ENCODE data around the gene ATP2C2.

The ATP2C2 gene

GRCh38 chr16:84455031-84455430 is 86.7 kb downstream of the ATP2C2 start:
- DNase-seq, result no peak

GRCh38 chr16:84458606-84459532 is 90.5 kb downstream of the ATP2C2 start:
- DNase-seq, result no peak

- DNase-seq, result no peak
These were observed 91.2 kb downstream of the ATP2C2 start for GRCh38 chr16:84459533-84459894.

- DNase-seq, result no peak
These were observed 91.6 kb downstream of the ATP2C2 start for GRCh38 chr16:84459941-84460405.

- no peak for DNase-seq
These were observed 92.2 kb downstream of the ATP2C2 start for GRCh38 chr16:84460406-84461028.

GRCh38 chr16:84461029-84461412 is 92.7 kb downstream of the ATP2C2 start:
- no peak for DNase-seq

- DNase-seq, result no peak
These were observed 93.3 kb downstream of the ATP2C2 start for GRCh38 chr16:84461413-84462295.

GRCh38 chr16:84462296-84463210 is 94.2 kb downstream of the ATP2C2 start:
- no peak for DNase-seq

- DNase-seq, result no peak
These were observed 94.9 kb downstream of the ATP2C2 start for GRCh38 chr16:84463221-84463620.

- no peak for DNase-seq
These were observed 95.8 kb downstream of the ATP2C2 start for GRCh38 chr16:84464116-84464515.

GRCh38 chr16:84465154-84465553 is 96.8 kb downstream of the ATP2C2 start:
- DNase-seq, result no peak

- DNase-seq, result no peak
These were observed 98.4 kb downstream of the ATP2C2 start for GRCh38 chr16:84466692-84467091.

- DNase-seq, result no peak
These were observed 98.9 kb downstream of the ATP2C2 start for GRCh38 chr16:84467256-84467655.

- no peak for DNase-seq
These were observed 99.4 kb downstream of the ATP2C2 start for GRCh38 chr16:84467709-84468108.

- DNase-seq, result no peak
These were observed 103.0 kb downstream of the ATP2C2 start for GRCh38 chr16:84471316-84471715.

GRCh38 chr16:84471966-84472365 is 103.6 kb downstream of the ATP2C2 start:
- DNase-seq, result no peak

GRCh38 chr16:84475643-84476240 is 107.4 kb downstream of the ATP2C2 start:
- no peak for DNase-seq

- DNase-seq, result no peak
These were observed 108.1 kb downstream of the ATP2C2 start for GRCh38 chr16:84476401-84476800.

- DNase-seq, result no peak
These were observed 109.3 kb downstream of the ATP2C2 start for GRCh38 chr16:84477661-84478060.

GRCh38 chr16:84478172-84478947 is 110.0 kb downstream of the ATP2C2 start:
- no peak for DNase-seq
